ENCODE data around the gene FYN. TPM values are rescaled to one million over a fixed set of nuclear protein-coding genes. Genes with fewer than 3 reads are reported as not detected.

The FYN gene
- total RNA-seq, 1 donor from 2014 or later: 525 TPM

- DNase-seq: no peak
- no peak overlapping the region for H3K27ac Mint-ChIP-seq (ENCODE audit: unreplicated experiment)
- no peak for TF ChIP-seq CTCF (IDR thresholded peaks at IDR 0.05; ENCODE audit: partially characterized antibody, unreplicated experiment)
- peaks cover 25% of the 10 kb centered on the region for H3K4me1 Mint-ChIP-seq (ENCODE audit: low read depth, unreplicated experiment)
- H3K4me3 Mint-ChIP-seq (ENCODE audit: unreplicated experiment): no peak overlapping the region
- H3K27me3 Mint-ChIP-seq (ENCODE audit: unreplicated experiment): peaks cover 3% of the 10 kb centered on the region
- peaks cover 18% of the 10 kb centered on the region for H3K9me3 Mint-ChIP-seq (ENCODE audit: unreplicated experiment)
- no peaks in the 10 kb centered on the region for H3K36me3 Mint-ChIP-seq (ENCODE audit: unreplicated experiment)
These were observed 176.4 kb downstream of the FYN start for GRCh38 chr6:111696814-111697213.

GRCh38 chr6:111692327-111693164, 180.7 kb downstream of the FYN start:
- H3K36me3 Mint-ChIP-seq (ENCODE audit: unreplicated experiment): peaks cover 7% of the 10 kb centered on the region
- peak overlapping the region; percentile 60 for H3K4me3 Mint-ChIP-seq (ENCODE audit: unreplicated experiment)
- no peak for TF ChIP-seq CTCF (IDR thresholded peaks at IDR 0.05; ENCODE audit: partially characterized antibody, unreplicated experiment)
- DNase-seq: peak; percentile 24
- H3K27ac Mint-ChIP-seq (ENCODE audit: unreplicated experiment): peak overlapping the region; percentile 85
- H3K9me3 Mint-ChIP-seq (ENCODE audit: unreplicated experiment): peaks cover 26% of the 10 kb centered on the region
- H3K4me1 Mint-ChIP-seq (ENCODE audit: low read depth, unreplicated experiment): peaks cover 26% of the 10 kb centered on the region
- peaks cover 10% of the 10 kb centered on the region for H3K27me3 Mint-ChIP-seq (ENCODE audit: unreplicated experiment)

GRCh38 chr6:111691345-111692225, 181.7 kb downstream of the FYN start:
- Mint-ChIP-seq H3K27me3 (ENCODE audit: unreplicated experiment) (peaks cover 10% of the 10 kb centered on the region), H3K36me3 (ENCODE audit: unreplicated experiment) (peaks cover 7% of the 10 kb centered on the region), H3K4me3 (ENCODE audit: unreplicated experiment) (peak overlapping the region; percentile 5)

GRCh38 chr6:111689946-111690345, 183.3 kb downstream of the FYN start:
- TF ChIP-seq CTCF (IDR thresholded peaks at IDR 0.05; ENCODE audit: partially characterized antibody, unreplicated experiment): no peak
- H3K27ac Mint-ChIP-seq (ENCODE audit: unreplicated experiment): no peak overlapping the region
- DNase-seq: no peak
- no peak overlapping the region for H3K4me3 Mint-ChIP-seq (ENCODE audit: unreplicated experiment)
- H3K36me3 Mint-ChIP-seq (ENCODE audit: unreplicated experiment): peaks cover 7% of the 10 kb centered on the region
- H3K4me1 Mint-ChIP-seq (ENCODE audit: low read depth, unreplicated experiment): peaks cover 45% of the 10 kb centered on the region
- H3K9me3 Mint-ChIP-seq (ENCODE audit: unreplicated experiment): peaks cover 28% of the 10 kb centered on the region
- H3K27me3 Mint-ChIP-seq (ENCODE audit: unreplicated experiment): peaks cover 10% of the 10 kb centered on the region

More at GRCh38 chr6:111691345-111692225, 181.7 kb downstream of the FYN start:
- peaks cover 33% of the 10 kb centered on the region for H3K4me1 Mint-ChIP-seq (ENCODE audit: low read depth, unreplicated experiment)
- no peak for TF ChIP-seq CTCF (IDR thresholded peaks at IDR 0.05; ENCODE audit: partially characterized antibody, unreplicated experiment)
- H3K27ac Mint-ChIP-seq (ENCODE audit: unreplicated experiment): peak overlapping the region; percentile 49
- DNase-seq: peak; percentile 37
- peaks cover 28% of the 10 kb centered on the region for H3K9me3 Mint-ChIP-seq (ENCODE audit: unreplicated experiment)
